ENCODE data around the gene PTPRN2. TPM values are rescaled to one million over a fixed set of nuclear protein-coding genes. Genes with fewer than 3 reads are reported as not detected.
"Not testable (repeated sequence)": the region's sequence is repeated elsewhere in the genome, so short reads cannot be mapped to it uniquely, and the experiment has no call there.

Gene PTPRN2
- total RNA-seq, 1 experiment from 2014 or later, result 2.9 TPM

GRCh38 chr7:158475036-158475678, 112.5 kb downstream of the PTPRN2 start:
- DNase-seq (ENCODE audit: extremely low read depth, low read depth), result no peak

- DNase-seq (ENCODE audit: extremely low read depth, low read depth), result no peak
These were observed 113.1 kb downstream of the PTPRN2 start for GRCh38 chr7:158474488-158474887.

DNA sequence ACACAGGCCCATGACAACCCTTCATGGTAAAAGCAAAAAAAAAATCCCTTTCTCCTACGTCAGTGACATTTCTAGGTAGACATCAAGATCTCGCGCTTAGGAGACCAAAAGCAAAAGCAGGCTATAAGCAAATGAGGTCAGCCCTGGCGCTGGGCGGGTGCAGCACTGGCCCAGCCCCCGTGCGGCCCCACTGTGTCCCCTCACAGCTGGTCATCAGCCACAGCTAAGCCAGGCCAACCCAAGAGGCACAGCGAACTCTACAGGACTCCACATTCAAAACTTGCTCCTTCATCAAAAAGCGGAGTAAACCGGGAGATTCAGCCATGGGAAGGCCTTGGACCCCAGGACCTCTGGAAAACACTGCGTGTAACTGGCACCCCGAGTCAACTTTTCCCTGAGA, 113.7 kb downstream of the PTPRN2 start:
- no peak for DNase-seq (ENCODE audit: extremely low read depth, low read depth)

- DNase-seq (ENCODE audit: extremely low read depth, low read depth), result no peak
These were observed 114.4 kb downstream of the PTPRN2 start for GRCh38 chr7:158473221-158473620.

GRCh38 chr7:158472596-158472995, 115.0 kb downstream of the PTPRN2 start:
- no peak for DNase-seq (ENCODE audit: extremely low read depth, low read depth)

- DNase-seq (ENCODE audit: extremely low read depth, low read depth), result no peak
These were observed 115.9 kb downstream of the PTPRN2 start for GRCh38 chr7:158471716-158472115.

DNA sequence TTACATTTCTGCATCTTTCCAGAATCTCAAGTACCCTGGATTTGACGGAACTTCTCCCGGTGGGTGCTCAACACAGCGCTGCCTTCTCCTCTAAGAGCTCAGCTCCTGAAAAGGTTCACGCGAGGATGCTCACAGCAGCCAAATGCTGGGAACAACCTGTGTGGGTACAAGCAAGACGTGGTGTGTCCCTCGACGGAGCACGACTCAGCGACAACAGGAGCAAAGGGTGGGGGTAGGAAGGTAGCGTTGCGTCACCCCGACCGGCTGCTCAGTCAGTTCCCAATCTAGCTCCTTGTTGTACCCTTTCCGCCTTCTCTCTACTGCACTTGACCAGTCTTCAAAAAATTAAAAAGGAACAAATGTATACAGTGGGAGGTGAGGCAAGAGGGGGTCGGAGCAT, 117.3 kb downstream of the PTPRN2 start:
- no peak for DNase-seq (ENCODE audit: extremely low read depth, low read depth)

GRCh38 chr7:158469396-158470051, 118.1 kb downstream of the PTPRN2 start:
- DNase-seq (ENCODE audit: extremely low read depth, low read depth), result no peak

DNA sequence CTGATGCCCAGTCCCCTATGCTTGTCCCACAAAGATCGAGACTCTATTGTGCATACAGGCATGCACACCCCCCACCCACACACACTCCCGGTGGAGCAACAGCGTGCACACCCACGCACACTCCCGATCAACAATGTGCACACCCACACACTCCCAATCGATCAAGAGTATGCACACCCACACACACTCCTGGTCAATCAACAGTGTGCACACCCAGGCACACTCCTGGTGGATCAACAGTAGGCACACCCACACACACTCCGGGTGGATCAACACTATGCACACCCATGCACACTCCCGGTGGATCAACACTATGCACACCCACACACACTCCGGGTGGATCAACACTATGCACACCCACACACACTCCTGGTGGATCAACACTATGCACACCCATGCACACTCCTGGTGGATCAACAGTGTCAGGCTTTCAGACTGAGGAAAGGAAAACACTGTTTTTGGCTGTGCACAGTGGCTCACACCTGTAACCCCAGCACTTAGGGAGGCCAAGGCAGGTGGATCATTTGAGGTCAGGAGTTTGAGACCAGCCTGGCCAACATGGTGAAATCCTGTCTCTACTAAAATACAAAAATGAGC, 118.8 kb downstream of the PTPRN2 start:
- DNase-seq (ENCODE audit: extremely low read depth, low read depth), result no peak

DNA sequence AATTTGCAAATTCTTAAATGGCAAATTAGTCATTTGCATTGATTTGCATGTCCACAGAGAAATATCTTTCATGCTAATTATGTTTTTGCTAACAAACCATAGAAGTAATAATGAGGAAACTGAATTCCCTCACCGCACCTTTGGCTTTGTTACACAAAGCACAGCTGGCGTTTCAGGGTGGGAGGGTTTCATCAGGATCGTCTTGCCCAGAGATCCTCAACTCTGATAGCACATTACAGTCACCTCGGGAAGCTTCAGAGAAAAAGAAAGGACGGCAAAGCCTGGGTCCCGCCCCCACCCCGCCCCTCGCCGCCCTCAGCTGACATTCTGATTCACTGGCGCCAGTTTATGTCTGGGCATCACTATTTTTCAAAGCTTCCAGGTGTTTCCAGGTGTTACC, 119.4 kb downstream of the PTPRN2 start:
- DNase-seq (ENCODE audit: extremely low read depth, low read depth), result no peak

DNA sequence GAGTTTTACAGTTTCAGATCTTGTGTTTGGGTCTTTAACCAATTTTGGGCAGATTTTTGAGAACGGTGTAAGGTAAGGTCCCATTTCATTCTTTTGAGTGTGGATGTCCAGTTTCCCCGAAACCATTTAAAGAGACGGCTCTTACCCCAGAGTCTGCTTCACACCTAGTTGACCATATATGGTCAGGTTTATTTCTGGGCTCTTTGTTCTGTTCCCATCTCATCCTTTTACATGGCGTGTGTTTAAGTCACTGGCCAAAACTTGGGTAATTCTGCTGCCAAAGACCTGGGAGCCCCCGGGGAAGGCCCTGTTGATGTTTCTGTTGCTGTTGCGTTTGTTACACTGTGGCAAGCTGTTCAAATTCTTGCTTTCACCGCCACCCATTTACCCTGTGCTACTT, 120.1 kb downstream of the PTPRN2 start:
- no peak for DNase-seq (ENCODE audit: extremely low read depth, low read depth)

DNA sequence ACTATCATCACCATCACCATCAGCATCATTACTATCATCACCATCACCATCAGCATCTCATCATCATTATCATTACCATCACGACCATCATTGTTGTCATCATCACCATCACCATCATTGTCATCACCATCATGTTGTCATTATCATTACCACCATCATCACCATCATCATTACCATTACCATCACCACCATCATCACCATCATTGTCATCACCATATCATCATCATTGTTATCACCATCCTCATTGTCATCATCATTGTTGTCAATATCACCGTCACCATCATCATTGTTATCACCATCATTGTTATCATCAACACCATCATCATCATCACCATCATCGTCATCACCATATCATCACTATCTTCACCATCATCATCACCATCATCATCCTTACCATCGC, 124.3 kb downstream of the PTPRN2 start:
- DNase-seq (ENCODE audit: extremely low read depth, low read depth), result no peak

DNA sequence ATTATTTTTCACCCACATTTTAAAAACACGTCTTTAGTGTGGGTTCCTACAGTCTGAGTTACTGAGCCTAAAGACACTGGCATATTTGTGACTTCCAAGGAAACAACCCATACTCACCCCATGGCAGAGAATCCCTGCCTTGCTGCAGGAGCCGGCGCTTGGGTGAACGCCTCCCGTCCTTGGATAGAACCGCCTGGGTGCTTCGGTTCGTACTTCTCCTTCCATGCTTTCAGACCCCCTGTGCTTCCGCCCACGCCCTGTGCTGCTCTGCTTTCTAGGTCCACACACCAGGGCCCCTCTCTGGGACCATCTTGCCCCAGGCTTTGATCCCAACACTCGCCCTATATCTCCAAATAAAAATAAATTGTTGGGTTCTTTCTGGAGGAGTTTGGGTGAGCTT, 125.8 kb downstream of the PTPRN2 start:
- DNase-seq (ENCODE audit: extremely low read depth, low read depth), result no peak

- DNase-seq (ENCODE audit: extremely low read depth, low read depth), result no peak
These were observed 127.0 kb downstream of the PTPRN2 start for GRCh38 chr7:158460665-158461064.

- DNase-seq (ENCODE audit: extremely low read depth, low read depth), result no peak
These were observed 128.8 kb downstream of the PTPRN2 start for GRCh38 chr7:158458716-158459282.

- DNase-seq (ENCODE audit: extremely low read depth, low read depth), result no peak
These were observed 129.5 kb downstream of the PTPRN2 start for GRCh38 chr7:158458096-158458495.

GRCh38 chr7:158457586-158457985, 130.0 kb downstream of the PTPRN2 start:
- not testable (repeated sequence) for DNase-seq (ENCODE audit: extremely low read depth, low read depth)

- no peak for DNase-seq (ENCODE audit: extremely low read depth, low read depth)
These were observed 133.0 kb downstream of the PTPRN2 start for GRCh38 chr7:158454631-158455030.

- DNase-seq (ENCODE audit: extremely low read depth, low read depth), result no peak
These were observed 134.0 kb downstream of the PTPRN2 start for GRCh38 chr7:158453663-158454062.

DNA sequence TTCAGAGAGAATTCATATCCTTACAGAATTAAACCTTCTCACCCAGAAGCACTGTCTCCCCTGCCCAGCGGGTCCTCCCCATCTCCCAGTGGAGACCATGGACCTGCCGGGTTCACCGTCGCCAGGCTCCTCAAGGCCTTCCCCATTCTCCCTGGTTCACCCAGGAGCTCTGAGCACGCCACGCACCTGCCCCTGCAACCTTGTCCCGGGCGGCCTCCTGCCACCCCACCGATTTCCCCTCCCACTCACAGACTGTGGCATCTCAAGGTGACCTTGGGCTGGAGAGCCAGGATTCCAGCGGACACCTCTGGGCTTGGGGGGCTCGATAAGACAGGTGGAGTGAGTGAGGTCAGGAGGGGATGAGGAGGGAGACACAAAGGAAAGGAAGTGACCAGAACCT, 135.3 kb downstream of the PTPRN2 start:
- DNase-seq (ENCODE audit: extremely low read depth, low read depth), result no peak

GRCh38 chr7:158450476-158451124, 137.0 kb downstream of the PTPRN2 start:
- DNase-seq (ENCODE audit: extremely low read depth, low read depth), result no peak

Measured in NCI-H460 (cell line).